Cardiac fibroblast (primary cell): ENCODE measurements around the gene HBS1L.

Experiments
- DNase-seq, 2 donors: peaks; one replicate each; pipeline versions ENCODE4 v3.0.0 to v3.0.0-alpha.2; 2010; ENCODE audit warnings: low read depth in 2 of 2
- H3K4me3 ChIP-seq, 2 donors: replicated peaks in 1 of 2; 1 replicate in 1 of 2; 2 replicates in 1 of 2; pipeline ENCODE4 v1.5.1; 2011; ENCODE audit warnings: low read depth in 2 of 2, low read length in 2 of 2, mild to moderate bottlenecking in 2 of 2, moderate library complexity in 1 of 2
- TF ChIP-seq, protein P1 (sequence below): IDR thresholded peaks from one replicate; pipeline ENCODE4 v1.5.1; 2011; ENCODE audit warnings: low read depth, mild to moderate bottlenecking, low read length, inconsistent platforms

The HBS1L gene

DNA sequence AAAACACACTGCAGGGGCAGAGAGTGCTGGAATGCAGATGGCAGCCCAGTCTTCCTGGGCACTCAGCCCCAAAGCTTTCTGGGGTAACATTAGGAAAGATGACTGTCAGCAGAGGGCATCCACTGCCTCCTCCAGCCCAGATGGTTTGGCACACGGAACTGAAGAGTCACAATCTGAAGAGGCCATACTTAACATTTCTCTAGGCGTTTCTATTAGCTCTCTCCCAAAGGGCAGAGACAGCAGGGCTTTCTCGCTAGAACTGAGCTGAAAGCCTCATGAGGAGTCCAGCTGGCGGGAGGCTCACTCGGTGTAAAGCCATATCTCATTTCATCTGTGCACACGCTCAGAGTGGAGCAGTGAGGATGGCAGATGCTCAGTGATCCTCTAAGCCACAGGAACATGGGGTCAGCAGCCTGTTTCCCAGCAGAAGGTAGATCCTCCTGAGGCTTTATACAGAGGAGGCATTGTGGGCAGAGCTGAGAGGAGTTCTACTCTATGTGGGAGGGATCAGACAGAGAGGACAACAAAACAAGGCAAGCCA lies 132.8 kb downstream of the HBS1L start:
- H3K4me3 ChIP-seq, result no peak overlapping the region
- TF ChIP-seq, protein P1, sequence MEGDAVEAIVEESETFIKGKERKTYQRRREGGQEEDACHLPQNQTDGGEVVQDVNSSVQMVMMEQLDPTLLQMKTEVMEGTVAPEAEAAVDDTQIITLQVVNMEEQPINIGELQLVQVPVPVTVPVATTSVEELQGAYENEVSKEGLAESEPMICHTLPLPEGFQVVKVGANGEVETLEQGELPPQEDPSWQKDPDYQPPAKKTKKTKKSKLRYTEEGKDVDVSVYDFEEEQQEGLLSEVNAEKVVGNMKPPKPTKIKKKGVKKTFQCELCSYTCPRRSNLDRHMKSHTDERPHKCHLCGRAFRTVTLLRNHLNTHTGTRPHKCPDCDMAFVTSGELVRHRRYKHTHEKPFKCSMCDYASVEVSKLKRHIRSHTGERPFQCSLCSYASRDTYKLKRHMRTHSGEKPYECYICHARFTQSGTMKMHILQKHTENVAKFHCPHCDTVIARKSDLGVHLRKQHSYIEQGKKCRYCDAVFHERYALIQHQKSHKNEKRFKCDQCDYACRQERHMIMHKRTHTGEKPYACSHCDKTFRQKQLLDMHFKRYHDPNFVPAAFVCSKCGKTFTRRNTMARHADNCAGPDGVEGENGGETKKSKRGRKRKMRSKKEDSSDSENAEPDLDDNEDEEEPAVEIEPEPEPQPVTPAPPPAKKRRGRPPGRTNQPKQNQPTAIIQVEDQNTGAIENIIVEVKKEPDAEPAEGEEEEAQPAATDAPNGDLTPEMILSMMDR, result no peak

DNA sequence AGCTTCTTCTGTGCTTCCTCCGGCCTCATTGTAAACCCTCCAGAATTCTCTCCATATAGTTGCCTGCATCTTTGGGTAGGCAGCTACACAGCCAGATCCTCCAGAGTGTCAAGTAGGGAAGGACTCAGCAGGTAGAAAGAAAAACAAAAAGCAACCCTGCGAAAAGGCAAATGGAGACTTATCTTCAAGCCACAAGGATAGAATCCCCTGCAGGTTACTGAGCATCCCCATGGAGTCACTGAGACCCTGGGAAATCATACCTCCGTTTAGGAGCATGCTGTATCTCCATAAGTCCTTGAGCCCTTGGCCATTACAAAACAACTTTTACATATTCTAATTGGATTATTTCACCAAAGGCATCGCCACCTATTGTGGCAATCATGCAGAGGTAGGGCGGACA lies 133.3 kb downstream of the HBS1L start:
- H3K4me3 ChIP-seq, result no peak overlapping the region
- DNase-seq, result no peak
- TF ChIP-seq, protein P1, result no peak

More for the DNA sequence above, 132.8 kb downstream of the HBS1L start:
- peak in 1 of 2 donors; percentile 36 for DNase-seq

DNA sequence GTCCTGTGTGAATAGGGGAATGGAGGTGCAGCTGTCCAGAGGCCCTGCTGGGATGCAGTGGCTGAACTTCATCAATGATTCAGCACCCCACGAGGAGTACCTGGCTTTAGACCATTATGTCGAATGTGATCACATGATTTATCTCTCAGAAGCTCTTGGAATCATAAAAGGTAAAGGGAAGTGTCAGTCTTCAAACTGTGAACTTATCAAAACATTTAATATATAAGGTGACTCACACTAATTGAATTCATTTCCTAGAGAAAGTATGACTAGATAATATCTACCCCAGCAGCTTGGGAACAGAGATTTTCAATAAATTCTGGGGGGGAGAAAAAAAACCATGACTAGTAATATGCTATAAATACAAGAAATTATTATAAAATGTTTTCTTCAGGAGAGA lies 134.2 kb downstream of the HBS1L start:
- no peak overlapping the region for H3K4me3 ChIP-seq
- DNase-seq, result no peak
- TF ChIP-seq, protein P1, result no peak

DNA sequence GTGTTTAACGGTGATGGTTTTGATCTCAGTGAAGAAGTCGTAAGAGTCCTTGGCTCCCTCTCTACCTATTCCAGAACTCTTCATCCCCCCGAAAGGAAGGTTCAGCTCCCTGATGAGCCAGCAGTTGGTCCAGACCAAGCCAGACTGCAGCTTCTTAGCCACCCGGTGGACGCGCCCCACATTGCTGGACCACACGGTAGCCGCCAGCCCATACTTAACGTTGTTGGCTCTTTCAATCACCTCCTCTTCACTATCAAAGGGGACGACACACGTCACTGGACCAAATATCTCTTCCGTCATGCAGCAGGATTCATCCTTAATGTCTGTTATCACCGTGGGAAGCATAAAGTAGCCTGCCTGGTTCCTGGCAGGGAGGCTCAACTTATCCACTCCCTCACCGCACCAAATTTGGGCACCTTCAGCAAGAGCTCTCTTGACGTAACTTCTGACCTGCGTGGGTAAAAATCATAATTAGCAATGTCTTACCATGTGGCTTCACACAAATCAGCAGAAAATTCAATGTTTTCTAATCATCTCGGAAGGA lies 136.1 kb downstream of the HBS1L start:
- DNase-seq, result peak in 1 of 2 donors; percentile 53
- TF ChIP-seq, protein P1, result no peak
- no peak overlapping the region for H3K4me3 ChIP-seq

DNA sequence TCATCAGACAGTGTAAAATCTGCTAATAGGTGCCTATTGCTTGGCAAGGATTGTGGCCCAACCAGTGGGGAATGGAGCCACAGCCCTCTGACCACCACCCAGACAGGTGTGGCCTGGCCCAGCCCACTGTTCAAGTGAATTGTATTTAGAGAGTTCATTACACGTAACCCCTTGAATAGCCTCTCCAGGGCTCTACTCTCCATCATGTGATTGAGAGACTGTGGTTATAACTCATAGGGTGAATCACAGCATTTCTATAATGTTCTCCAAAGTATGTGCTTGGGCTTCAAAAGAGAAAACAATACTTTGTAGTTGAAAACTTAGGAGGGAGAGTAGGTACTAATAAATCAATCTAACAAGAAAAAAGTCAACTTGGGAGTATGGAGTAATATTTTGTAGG lies 143.1 kb downstream of the HBS1L start:
- peak; percentile 49 to 88 for DNase-seq
- no peak overlapping the region for H3K4me3 ChIP-seq
- TF ChIP-seq, protein P1, result no peak

DNA sequence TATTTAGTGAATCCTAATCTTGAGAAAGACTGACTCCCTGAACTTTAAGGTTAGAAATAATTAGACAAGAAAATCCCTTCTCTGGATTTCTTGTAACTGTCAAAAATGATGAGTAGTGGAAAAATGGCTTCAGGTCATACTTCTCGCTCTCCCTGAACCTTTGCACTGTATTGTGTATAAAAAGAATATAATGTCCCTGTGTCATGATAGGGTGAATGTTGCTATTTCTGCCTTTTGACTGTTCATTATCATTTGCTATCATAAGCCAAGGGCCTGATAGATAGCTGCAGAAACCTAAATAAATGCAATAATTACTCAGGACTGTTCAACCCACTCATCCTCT lies 144.1 kb downstream of the HBS1L start:
- DNase-seq, result no peak
- TF ChIP-seq, protein P1, result no peak
- no peak overlapping the region for H3K4me3 ChIP-seq
